ENCODE data around the gene LCMT1.

DNA sequence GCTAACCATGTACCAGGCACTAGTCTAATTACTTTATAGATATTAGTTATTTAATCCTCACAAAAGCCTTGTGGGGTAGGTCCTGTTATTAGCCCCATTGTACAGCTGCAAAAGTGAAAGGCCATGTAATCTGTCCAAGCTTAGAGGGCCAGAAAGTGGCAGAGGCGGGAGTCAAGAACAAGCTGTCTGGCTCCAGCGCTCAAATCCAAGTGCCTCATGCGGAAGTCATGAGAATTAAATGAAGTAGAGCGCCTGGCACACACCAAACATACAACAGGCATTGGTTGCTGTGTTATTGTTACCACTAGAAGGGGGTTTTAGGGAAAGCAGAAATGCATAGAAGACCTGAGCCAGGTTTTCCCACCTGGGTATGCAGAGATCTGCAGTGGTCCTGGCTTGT lies 106.4 kb downstream of the LCMT1 start:
- TF ChIP-seq POLR2A (IDR thresholded peaks at IDR 0.05): no peak
- TF ChIP-seq, protein P1, sequence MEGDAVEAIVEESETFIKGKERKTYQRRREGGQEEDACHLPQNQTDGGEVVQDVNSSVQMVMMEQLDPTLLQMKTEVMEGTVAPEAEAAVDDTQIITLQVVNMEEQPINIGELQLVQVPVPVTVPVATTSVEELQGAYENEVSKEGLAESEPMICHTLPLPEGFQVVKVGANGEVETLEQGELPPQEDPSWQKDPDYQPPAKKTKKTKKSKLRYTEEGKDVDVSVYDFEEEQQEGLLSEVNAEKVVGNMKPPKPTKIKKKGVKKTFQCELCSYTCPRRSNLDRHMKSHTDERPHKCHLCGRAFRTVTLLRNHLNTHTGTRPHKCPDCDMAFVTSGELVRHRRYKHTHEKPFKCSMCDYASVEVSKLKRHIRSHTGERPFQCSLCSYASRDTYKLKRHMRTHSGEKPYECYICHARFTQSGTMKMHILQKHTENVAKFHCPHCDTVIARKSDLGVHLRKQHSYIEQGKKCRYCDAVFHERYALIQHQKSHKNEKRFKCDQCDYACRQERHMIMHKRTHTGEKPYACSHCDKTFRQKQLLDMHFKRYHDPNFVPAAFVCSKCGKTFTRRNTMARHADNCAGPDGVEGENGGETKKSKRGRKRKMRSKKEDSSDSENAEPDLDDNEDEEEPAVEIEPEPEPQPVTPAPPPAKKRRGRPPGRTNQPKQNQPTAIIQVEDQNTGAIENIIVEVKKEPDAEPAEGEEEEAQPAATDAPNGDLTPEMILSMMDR (IDR thresholded peaks at IDR 0.05): no peak

All from Peyer's patch (tissue), 4 donors.